NCI-H1694 (cell line): ENCODE measurements around the gene VEGFD.

Source experiments
- DNase-seq: peaks from one replicate; lab custom pipeline; 2025; lab: John Stamatoyannopoulos, UW

VEGFD gene

DNA sequence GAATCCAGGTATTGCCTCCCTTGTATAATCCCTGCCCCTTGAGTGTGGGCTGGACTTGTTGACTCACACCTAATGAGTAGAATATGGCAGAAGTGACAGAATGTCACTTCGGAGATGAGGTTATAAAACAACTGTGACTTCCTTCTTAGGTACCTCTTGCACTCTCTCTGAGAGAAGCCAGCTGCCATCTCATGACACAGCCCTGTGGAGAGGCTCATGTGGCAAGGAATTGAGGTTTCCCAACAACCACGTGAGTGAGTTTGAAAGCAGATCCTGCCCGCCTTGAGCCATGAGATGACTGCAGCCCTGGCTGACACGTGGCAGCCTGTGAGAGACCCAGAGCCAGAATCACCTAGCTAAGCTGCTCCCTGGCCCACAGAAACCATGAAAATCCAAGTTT is 82.3 kb downstream of the VEGFD start:
- DNase-seq: no peak

DNA sequence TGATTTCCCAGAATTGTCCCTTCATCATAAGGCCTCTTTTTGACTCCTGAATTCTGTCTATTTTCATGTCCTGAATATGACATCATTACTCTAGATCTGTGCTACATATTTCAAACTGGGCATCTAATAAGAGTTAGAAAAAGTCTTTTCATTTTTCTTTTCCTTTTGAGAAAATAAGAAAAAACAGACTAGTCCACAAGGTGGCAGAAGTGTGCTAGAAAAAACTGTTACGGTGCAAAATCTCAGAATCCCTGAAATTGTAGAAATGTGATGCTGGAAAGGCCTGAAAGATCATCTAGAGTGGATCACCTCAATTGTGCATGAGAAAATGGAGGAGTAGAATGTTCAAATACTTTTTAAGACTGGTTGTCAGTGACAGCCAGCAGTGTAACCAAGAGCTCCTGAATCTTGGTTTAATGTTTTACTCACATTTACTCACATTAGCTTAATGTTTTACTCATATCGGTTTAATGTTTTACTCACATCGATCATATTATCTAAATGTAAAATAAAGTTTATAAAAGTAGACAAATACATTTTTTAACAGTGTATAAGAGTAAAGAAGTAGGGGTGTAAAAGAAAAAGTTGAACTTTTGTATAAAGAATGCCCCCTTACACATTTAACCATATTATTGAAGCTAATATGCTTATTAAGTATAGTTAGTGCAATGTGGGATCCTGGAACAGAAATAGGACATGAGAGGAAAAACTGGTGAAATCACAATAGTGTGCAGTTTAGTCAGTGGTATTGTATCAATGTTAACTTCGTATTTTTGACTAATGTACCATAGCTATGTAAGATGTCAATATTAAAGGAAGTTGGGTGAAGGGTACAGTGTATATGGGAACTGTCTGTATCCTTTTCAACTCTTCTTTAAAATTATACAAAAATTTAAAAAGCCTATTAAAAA is 84.0 kb downstream of the VEGFD start:
- no peak for DNase-seq

DNA sequence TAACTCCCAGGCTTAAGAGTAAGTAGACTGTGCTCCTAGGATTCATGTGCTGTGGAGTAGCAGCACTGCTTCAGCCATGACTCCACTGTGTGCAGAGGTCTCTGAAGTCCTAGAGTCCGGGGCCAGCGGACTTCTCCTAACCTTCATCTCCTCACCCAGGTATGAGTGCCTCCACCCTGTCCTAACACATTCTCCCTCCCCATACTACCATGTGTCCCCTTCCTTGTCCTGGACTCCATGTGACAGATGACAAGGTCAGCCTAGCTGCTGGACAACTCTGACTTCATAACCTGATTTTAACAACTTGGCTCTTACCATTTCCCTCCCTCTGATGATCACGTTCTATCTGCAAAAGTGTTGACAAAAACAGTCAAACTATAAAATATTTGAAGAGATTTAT is 85.4 kb downstream of the VEGFD start:
- no peak for DNase-seq

DNA sequence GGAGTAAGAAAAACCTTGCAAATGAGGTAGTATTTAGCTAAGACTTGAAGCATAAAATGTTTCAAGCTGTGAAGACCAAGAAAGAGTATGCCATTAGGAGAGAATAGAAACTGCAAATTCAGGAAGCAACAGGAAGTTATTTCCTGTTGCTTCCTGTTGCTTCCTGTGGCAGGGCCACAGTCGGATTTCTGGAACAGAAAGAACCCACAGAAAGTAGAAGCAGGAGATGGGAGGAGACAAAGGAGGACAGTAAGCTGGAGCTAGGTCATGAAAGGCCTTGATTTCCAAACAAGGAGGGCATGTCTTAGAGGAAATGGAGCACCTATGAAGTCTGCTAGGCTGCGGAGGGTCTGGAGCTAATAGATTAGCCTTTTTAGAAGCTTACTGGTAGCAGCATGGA is 86.0 kb downstream of the VEGFD start:
- no peak for DNase-seq
